SU-DHL-6 (cell line): Measurements from ENCODE around the gene ZNF311.

ENCODE experiments used
- H2AFZ ChIP-seq: fragments of 200-600 bp; sonication (generic); 2 replicates; pipeline ENCODE4 v1.6.1; 2014; ENCODE audit warnings: low read depth, mild to moderate bottlenecking, moderate library complexity, mixed read lengths, antibody characterized with exemption, low read length; ENCODE audit not compliant: severe bottlenecking
- H3F3A ChIP-seq: fragments of 200-600 bp; shearing (Covaris generic); 2 replicates; pipeline ENCODE4 v1.6.0; 2016; ENCODE audit warnings: antibody characterized with exemption, mild to moderate bottlenecking; ENCODE audit not compliant: insufficient read depth
- H3K27ac ChIP-seq: fragments of 200-600 bp; sonication (generic); 2 replicates; pipeline ENCODE4 v1.5.1; 2016; ENCODE audit warnings: low read depth, mild to moderate bottlenecking, low read length, moderate library complexity, mixed read lengths
- H3K27me3 ChIP-seq: fragments of 200-600 bp; sonication (generic), shearing (Covaris generic); 2 replicates; pipeline ENCODE4 v1.6.0; 2014; ENCODE audit warnings: mild to moderate bottlenecking, low read length
- H3K36me3 ChIP-seq: fragments of 200-600 bp; sonication (generic); 2 replicates; pipeline ENCODE4 v1.6.1; 2014; ENCODE audit warnings: mild to moderate bottlenecking, low read length, mixed read lengths
- H3K4me2 ChIP-seq: fragments of 300-600, 200-600 bp; shearing (Covaris generic), sonication (generic); 2 replicates; pipeline ENCODE4 v1.6.0; 2014; ENCODE audit warnings: low read length, low read depth, mild to moderate bottlenecking; ENCODE audit not compliant: poor library complexity, severe bottlenecking
- H3K4me3 ChIP-seq: fragments of 200-600 bp; sonication (generic); 2 replicates; pipeline ENCODE4 v1.5.1; 2014; ENCODE audit warnings: antibody characterized with exemption, low read length, mild to moderate bottlenecking, mixed read lengths; ENCODE audit not compliant: insufficient read depth, poor library complexity, severe bottlenecking
- H3K79me2 ChIP-seq: fragments of 200-600 bp; sonication (generic); 2 replicates; pipeline ENCODE4 v1.6.1; 2014; ENCODE audit warnings: mild to moderate bottlenecking, low read length, moderate library complexity; ENCODE audit not compliant: insufficient read depth
- H3K9ac ChIP-seq: fragments of 200-600 bp; sonication (generic); 2 replicates; pipeline ENCODE4 v1.7.0; 2014; ENCODE audit warnings: mild to moderate bottlenecking, low read length
- H3K9me2 ChIP-seq: fragments of 200-600 bp; sonication (generic); replicated peaks from 2 replicates; pipeline ENCODE4 v1.6.1; 2014; ENCODE audit warnings: low read length; ENCODE audit not compliant: insufficient read depth
- H3K9me3 ChIP-seq: fragments of 200-600 bp; sonication (generic); 2 replicates; pipeline ENCODE4 v1.6.1; 2014; ENCODE audit warnings: low read length, mixed read lengths; ENCODE audit not compliant: insufficient read depth
- H4K20me1 ChIP-seq: fragments of 200-600 bp; sonication (generic); 2 replicates; pipeline ENCODE4 v1.6.1; 2014; ENCODE audit warnings: low read depth, mild to moderate bottlenecking, antibody characterized with exemption, low read length, moderate library complexity, mixed read lengths
- EZH2phosphoT487 ChIP-seq: fragments of 200-600 bp; sonication (generic), shearing (Covaris generic); conservative IDR thresholded peaks from 2 replicates; pipeline ENCODE4 v1.6.1; 2018; ENCODE audit warnings: mild to moderate bottlenecking, antibody characterized with exemption, low read length, moderate library complexity, mixed read lengths
- TF ChIP-seq, protein P1 (sequence below): fragments of 200-600 bp; sonication (generic); IDR thresholded peaks from one replicate; pipeline ENCODE4 v1.5.1; 2017; ENCODE audit warnings: antibody characterized with exemption, mild to moderate bottlenecking, low read length, moderate library complexity; ENCODE audit not compliant: insufficient read depth, poor library complexity, severe bottlenecking

The ZNF311 gene

DNA sequence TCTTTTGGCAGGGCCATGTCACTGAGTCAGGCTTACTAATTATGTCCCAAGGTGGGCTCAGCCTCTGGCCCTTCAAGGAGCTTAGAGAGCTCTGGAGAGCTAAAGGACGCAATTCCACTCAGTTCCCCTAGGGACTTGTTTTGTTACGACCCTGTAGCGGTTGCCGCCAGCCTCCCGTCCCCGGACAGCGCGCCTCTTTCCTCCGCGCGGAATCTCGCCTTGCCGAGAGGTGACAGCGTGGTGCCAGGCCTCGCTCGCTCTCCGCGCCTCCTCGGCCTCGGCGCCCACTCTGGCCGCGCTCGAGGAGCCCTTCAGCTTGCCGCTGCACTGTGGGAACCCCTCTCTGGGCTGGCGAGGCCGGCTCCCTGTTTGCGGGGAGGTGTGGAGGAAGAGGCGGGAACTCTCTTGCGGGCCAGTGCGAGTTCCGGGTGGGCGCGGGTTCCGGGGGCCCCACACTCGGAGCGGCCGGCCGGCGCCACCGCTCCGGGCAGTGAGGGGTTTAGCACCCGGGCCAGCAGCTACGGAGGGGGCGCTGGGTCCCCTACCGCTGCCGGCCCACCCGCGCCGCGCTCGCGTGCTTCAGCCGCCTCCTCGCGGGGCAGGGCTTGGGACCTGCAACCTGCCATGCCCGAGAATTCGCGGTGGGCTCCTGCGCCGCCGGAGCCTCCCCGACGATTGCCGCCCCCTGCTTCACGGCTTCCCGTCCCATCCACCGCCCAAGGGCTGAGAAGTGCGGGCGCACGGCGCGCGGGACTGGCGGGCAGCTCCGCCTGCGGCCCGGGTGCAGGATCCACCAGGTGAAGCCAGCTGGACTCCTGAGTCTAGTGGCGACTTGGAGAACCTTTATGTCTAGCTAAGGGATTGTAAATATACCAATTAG, 9.9 kb upstream of the ZNF311 start:
- H3K4me3 ChIP-seq: no peak overlapping the region
- TF ChIP-seq, protein P1, sequence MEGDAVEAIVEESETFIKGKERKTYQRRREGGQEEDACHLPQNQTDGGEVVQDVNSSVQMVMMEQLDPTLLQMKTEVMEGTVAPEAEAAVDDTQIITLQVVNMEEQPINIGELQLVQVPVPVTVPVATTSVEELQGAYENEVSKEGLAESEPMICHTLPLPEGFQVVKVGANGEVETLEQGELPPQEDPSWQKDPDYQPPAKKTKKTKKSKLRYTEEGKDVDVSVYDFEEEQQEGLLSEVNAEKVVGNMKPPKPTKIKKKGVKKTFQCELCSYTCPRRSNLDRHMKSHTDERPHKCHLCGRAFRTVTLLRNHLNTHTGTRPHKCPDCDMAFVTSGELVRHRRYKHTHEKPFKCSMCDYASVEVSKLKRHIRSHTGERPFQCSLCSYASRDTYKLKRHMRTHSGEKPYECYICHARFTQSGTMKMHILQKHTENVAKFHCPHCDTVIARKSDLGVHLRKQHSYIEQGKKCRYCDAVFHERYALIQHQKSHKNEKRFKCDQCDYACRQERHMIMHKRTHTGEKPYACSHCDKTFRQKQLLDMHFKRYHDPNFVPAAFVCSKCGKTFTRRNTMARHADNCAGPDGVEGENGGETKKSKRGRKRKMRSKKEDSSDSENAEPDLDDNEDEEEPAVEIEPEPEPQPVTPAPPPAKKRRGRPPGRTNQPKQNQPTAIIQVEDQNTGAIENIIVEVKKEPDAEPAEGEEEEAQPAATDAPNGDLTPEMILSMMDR: no peak
- TF ChIP-seq EZH2phosphoT487: no peak

DNA sequence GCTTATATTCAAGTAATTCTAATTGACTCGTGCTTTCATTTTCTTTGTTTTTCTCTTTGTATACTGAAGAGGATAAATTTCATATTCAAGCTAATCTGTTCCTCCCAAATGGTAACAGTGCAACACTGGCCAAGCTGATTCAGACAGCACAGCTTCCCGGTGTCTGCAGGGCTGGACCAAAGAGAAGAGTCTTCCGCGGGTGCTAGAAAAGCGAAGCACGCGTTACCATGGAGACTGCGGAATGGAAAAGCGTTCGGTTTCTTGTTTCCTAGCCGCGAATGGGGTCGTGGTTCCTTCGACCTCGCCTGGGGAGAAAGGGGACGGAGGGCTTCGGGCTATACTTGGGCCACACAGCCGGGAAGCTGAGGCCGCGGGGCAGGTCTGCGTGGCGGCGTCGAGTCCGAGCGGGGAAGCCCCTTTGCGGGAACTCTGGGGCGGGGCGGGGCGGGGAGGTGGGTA, 6.2 kb upstream of the ZNF311 start:
- H3K9ac ChIP-seq: no peak overlapping the region
- no peak overlapping the region for H3K27ac ChIP-seq
- H2AFZ ChIP-seq: peak overlapping the region; percentile 3
- no peaks in the 10 kb centered on the region for H4K20me1 ChIP-seq
- H3F3A ChIP-seq: no peaks in the 10 kb centered on the region
- H3K4me2 ChIP-seq: peak overlapping the region; percentile 8
- no peaks in the 10 kb centered on the region for H3K9me2 ChIP-seq
- TF ChIP-seq, protein P1: no peak
- TF ChIP-seq EZH2phosphoT487: no peak
- H3K4me3 ChIP-seq: no peak overlapping the region
- no peaks in the 10 kb centered on the region for H3K27me3 ChIP-seq
- no peaks in the 10 kb centered on the region for H3K36me3 ChIP-seq
- no peaks in the 10 kb centered on the region for H3K9me3 ChIP-seq
- H3K79me2 ChIP-seq: no peaks in the 10 kb centered on the region

More for the DNA sequence above, 9.9 kb upstream of the ZNF311 start:
- Histone ChIP-seq H3K27ac (no peak overlapping the region), H3K36me3 (no peaks in the 10 kb centered on the region), H3K27me3 (no peaks in the 10 kb centered on the region), H3K9ac (no peak overlapping the region), H4K20me1 (no peaks in the 10 kb centered on the region), H3F3A (no peaks in the 10 kb centered on the region), H3K79me2 (no peaks in the 10 kb centered on the region), H2AFZ (no peak overlapping the region), H3K9me3 (no peaks in the 10 kb centered on the region), H3K4me2 (no peak overlapping the region), H3K9me2 (no peaks in the 10 kb centered on the region)

DNA sequence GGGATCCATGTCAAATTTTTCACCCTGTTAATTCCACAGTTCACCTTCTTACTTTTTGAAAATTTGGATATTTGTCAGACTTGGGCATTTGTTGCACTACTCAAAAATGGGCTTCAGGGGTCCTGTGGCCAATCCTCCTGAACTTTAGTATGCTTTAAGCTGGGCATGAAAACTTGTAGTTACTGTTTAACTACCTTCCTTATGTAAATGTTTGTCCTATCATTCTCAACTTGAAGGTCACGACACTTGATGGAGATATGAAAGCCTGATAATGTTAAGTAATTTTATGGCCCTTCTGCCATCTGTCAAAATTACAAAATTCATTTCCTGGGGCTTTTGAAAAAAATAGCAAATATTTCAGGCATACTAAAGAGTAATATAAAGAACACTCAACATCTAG, 4.2 kb upstream of the ZNF311 start:
- no peaks in the 10 kb centered on the region for H4K20me1 ChIP-seq
- TF ChIP-seq, protein P1: no peak
- no peak for TF ChIP-seq EZH2phosphoT487
- H3K36me3 ChIP-seq: no peaks in the 10 kb centered on the region
- H3K9me3 ChIP-seq: no peaks in the 10 kb centered on the region
- no peaks in the 10 kb centered on the region for H3K79me2 ChIP-seq
- H3K4me2 ChIP-seq: no peak overlapping the region
- H3K27me3 ChIP-seq: no peaks in the 10 kb centered on the region
- H3K9ac ChIP-seq: no peak overlapping the region
- no peak overlapping the region for H3K27ac ChIP-seq
- no peak overlapping the region for H3K4me3 ChIP-seq
- H2AFZ ChIP-seq: no peak overlapping the region
- H3F3A ChIP-seq: no peaks in the 10 kb centered on the region
- no peaks in the 10 kb centered on the region for H3K9me2 ChIP-seq
